Measurements from ENCODE around the gene PRSS56.

Gene PRSS56

DNA sequence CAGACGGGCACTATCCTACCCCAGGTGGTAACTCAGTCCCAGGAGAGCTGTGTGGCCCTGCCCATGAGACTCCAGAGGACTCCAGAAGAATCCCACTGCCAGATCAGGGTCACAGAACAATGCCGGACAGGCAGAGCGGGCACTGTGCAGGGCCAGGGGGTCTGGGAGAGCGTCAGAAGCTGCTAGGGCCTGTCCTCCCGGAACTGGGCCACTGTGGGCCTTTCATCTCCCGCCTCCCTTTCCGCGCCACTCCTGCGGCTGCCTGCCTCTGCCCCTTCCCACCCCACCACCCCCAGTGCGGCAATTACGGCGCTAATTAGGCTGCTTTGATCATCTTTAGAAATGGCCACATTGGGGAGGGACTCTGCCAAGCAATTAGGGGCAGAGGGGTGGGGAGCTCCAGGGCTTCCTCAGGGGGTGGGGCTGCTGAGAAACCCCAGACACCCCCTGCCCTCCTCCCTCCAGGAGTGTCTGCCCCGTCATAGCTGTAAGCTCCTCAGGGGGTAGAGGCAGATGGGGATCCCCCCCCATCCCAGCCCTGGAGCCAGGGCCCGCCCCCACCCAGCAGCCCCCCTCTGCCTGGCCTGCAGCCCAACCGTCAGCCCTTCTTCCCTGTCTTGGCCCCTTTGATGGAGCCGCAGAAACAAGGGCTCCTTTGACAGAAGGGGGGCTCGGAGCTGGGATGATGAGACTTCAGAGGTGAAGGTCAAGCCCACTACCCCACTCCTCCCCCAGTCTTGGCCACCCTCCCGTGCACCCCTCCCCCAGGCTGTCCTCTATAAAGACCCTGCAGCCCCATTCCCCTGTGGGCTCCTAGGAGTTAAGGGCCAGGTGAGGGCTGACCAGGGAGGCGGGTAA is at the start of gene PRSS56:
PRSS56 (plus strand) TSS at position 808 of the 858 bp plus-strand sequence. CDS start 211 bp downstream, outside the sequence.
- Histone ChIP-seq H3K27me3 (ENCODE audit: insufficient read depth, poor library complexity, severe bottlenecking) (peaks cover 35% of the 10 kb centered on the region), H3K9me3 (ENCODE audit: severe bottlenecking) (no peaks in the 10 kb centered on the region), H3K4me1 (ENCODE audit: insufficient read depth, poor library complexity, severe bottlenecking) (no peaks in the 10 kb centered on the region), H3K4me3 (ENCODE audit: severe bottlenecking) (no peak within 1 kb of the TSS), H3K27ac (ENCODE audit: poor library complexity, severe bottlenecking) (no peak within 1 kb of the TSS), H3K36me3 (ENCODE audit: low read depth) (no peaks in the 10 kb centered on the region)
- DNase-seq (ENCODE audit: low spot score) (no peak), ATAC-seq (ENCODE audit: low read depth) (no peak)
- TF ChIP-seq, protein P1, sequence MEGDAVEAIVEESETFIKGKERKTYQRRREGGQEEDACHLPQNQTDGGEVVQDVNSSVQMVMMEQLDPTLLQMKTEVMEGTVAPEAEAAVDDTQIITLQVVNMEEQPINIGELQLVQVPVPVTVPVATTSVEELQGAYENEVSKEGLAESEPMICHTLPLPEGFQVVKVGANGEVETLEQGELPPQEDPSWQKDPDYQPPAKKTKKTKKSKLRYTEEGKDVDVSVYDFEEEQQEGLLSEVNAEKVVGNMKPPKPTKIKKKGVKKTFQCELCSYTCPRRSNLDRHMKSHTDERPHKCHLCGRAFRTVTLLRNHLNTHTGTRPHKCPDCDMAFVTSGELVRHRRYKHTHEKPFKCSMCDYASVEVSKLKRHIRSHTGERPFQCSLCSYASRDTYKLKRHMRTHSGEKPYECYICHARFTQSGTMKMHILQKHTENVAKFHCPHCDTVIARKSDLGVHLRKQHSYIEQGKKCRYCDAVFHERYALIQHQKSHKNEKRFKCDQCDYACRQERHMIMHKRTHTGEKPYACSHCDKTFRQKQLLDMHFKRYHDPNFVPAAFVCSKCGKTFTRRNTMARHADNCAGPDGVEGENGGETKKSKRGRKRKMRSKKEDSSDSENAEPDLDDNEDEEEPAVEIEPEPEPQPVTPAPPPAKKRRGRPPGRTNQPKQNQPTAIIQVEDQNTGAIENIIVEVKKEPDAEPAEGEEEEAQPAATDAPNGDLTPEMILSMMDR (IDR thresholded peaks at IDR 0.05; ENCODE audit: poor library complexity, severe bottlenecking), result no peak

DNA sequence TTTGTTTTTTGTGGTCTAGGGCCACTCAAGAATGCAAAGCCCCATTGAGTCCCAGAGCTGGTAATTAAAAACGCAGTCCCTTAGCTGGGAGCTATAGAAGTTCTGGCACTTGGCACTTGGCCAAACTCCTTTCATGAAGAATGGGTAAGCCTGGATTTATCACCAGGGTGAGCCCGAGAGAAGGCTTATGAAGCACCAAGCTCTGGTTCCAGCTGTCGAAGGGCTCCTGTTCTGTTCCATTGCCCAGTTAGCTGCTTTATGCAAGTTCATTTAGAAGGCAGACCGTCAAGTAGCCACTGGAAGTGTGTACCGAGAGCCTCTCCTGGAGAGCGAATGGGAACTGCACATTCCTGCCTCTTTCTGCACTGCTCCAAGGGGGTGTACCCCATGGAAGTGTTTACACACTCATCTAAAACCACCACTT is 46.7 kb upstream of the PRSS56 start:
- no peak for DNase-seq (ENCODE audit: low spot score)
- TF ChIP-seq, protein P1 (IDR thresholded peaks at IDR 0.05; ENCODE audit: poor library complexity, severe bottlenecking), result no peak
- ATAC-seq (ENCODE audit: low read depth), result no peak
- Histone ChIP-seq H3K36me3 (ENCODE audit: low read depth) (no peaks in the 10 kb centered on the region), H3K4me3 (ENCODE audit: severe bottlenecking) (no peak overlapping the region), H3K27me3 (ENCODE audit: insufficient read depth, poor library complexity, severe bottlenecking) (peaks cover 27% of the 10 kb centered on the region), H3K27ac (ENCODE audit: poor library complexity, severe bottlenecking) (no peak overlapping the region), H3K4me1 (ENCODE audit: insufficient read depth, poor library complexity, severe bottlenecking) (no peaks in the 10 kb centered on the region), H3K9me3 (ENCODE audit: severe bottlenecking) (no peaks in the 10 kb centered on the region)

DNA sequence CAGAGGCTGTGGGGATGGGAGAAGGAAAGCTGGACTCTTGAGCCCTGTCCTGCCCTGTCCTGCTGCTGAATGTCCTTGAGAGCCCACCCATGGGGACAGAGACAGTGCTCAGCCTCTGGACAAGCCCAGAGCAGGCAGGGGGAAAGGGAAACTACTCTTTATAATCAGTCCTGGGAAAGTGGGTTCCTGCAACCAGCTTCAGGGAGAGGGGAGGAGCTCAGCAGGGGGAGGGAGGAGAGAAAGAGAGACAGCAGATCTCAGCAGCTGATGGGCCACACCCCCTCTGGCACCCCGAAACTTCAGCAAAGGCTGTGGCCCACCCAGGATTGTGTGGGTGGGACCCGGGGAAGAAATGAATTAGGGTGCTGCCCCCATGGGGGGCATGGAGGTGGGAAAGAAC is 44.1 kb upstream of the PRSS56 start:
- no peak for DNase-seq (ENCODE audit: low spot score)
- no peaks in the 10 kb centered on the region for H3K36me3 ChIP-seq (ENCODE audit: low read depth)
- TF ChIP-seq, protein P1 (IDR thresholded peaks at IDR 0.05; ENCODE audit: poor library complexity, severe bottlenecking), result no peak
- peaks cover 24% of the 10 kb centered on the region for H3K27me3 ChIP-seq (ENCODE audit: insufficient read depth, poor library complexity, severe bottlenecking)
- no peak for ATAC-seq (ENCODE audit: low read depth)
- no peaks in the 10 kb centered on the region for H3K9me3 ChIP-seq (ENCODE audit: severe bottlenecking)
- H3K4me1 ChIP-seq (ENCODE audit: insufficient read depth, poor library complexity, severe bottlenecking), result no peaks in the 10 kb centered on the region
- H3K4me3 ChIP-seq (ENCODE audit: severe bottlenecking), result no peak overlapping the region
- H3K27ac ChIP-seq (ENCODE audit: poor library complexity, severe bottlenecking), result no peak overlapping the region

DNA sequence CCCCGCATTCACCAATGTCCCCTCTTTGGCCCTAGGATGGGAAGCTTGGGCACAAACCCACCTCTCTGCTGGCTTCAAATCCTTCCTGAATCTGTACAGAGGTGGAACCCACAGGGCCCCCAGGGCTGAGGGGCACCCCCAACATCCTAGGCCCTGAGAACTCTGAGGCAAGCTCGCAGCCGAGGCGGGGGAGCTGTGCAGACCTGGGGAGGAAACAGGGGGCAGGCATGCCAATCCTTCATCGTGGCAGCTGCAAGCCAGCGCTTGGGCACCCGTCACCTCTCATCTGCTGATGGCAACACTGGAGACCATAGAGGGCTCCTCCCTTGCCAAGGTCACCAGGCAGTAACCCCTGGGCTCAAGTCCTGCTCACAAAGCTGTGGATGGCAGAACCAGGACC is 43.4 kb upstream of the PRSS56 start:
- TF ChIP-seq, protein P1 (IDR thresholded peaks at IDR 0.05; ENCODE audit: poor library complexity, severe bottlenecking), result no peak
- H3K4me3 ChIP-seq (ENCODE audit: severe bottlenecking), result no peak overlapping the region
- peaks cover 22% of the 10 kb centered on the region for H3K27me3 ChIP-seq (ENCODE audit: insufficient read depth, poor library complexity, severe bottlenecking)
- no peaks in the 10 kb centered on the region for H3K36me3 ChIP-seq (ENCODE audit: low read depth)
- no peak overlapping the region for H3K27ac ChIP-seq (ENCODE audit: poor library complexity, severe bottlenecking)
- H3K4me1 ChIP-seq (ENCODE audit: insufficient read depth, poor library complexity, severe bottlenecking), result no peaks in the 10 kb centered on the region
- no peaks in the 10 kb centered on the region for H3K9me3 ChIP-seq (ENCODE audit: severe bottlenecking)
- ATAC-seq (ENCODE audit: low read depth), result no peak
- peak; percentile 26 for DNase-seq (ENCODE audit: low spot score)

Measured in RWPE2 (cell line).